ENCODE results near the gene CFAP100. TPM values are rescaled to one million over a fixed set of nuclear protein-coding genes. Genes with fewer than 3 reads are reported as not detected.

CFAP100 gene
- total RNA-seq, 1 donor from 2014 or later, result not detected

DNA sequence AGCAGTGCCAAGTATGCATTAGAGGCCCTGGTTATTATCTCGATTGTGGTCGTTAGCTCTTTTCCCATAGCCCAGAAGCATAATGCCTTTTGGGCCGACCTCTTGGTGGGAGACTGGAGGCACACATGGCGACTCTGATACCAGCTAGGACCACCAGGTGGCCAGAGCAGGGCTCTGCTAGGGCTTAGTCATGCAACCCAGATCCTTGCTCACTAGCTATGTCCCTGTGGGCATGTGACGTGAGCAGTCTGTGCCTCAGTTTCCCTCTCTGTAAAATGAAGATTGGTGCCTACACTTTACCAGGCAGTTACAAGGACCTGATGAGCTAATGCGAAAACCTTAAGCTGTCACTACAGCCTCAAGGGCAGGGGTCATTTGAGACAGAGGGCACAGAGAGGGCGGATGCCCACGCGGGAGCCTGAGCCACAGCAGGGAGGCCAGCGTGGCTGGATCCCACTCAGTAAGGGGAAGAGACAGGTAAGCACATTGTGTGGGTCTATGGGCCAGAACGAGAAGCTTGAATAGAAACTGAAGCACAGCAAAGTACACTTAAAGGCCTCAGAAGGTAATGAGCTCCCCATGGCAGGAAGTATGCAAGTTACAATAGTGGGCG, 46.3 kb upstream of the CFAP100 start:
- Histone ChIP-seq H3K27me3 (ENCODE audit: low read depth) (no peaks in the 10 kb centered on the region), H3K36me3 (peaks cover 19% of the 10 kb centered on the region), H3K27ac (replicated peaks) (peak overlapping the region; percentile 35), H3K4me1 (peaks cover 97% of the 10 kb centered on the region), H3K4me3 (no peak overlapping the region), H3K9me3 (replicated peaks) (no peaks in the 10 kb centered on the region)
- TF ChIP-seq, protein P1, sequence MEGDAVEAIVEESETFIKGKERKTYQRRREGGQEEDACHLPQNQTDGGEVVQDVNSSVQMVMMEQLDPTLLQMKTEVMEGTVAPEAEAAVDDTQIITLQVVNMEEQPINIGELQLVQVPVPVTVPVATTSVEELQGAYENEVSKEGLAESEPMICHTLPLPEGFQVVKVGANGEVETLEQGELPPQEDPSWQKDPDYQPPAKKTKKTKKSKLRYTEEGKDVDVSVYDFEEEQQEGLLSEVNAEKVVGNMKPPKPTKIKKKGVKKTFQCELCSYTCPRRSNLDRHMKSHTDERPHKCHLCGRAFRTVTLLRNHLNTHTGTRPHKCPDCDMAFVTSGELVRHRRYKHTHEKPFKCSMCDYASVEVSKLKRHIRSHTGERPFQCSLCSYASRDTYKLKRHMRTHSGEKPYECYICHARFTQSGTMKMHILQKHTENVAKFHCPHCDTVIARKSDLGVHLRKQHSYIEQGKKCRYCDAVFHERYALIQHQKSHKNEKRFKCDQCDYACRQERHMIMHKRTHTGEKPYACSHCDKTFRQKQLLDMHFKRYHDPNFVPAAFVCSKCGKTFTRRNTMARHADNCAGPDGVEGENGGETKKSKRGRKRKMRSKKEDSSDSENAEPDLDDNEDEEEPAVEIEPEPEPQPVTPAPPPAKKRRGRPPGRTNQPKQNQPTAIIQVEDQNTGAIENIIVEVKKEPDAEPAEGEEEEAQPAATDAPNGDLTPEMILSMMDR (IDR thresholded peaks at IDR 0.05; ENCODE audit: borderline replicate concordance), result no peak
- DNase-seq, result no peak
- intact Hi-C loops (cut with micrococcal nuclease), result no loop called here

DNA sequence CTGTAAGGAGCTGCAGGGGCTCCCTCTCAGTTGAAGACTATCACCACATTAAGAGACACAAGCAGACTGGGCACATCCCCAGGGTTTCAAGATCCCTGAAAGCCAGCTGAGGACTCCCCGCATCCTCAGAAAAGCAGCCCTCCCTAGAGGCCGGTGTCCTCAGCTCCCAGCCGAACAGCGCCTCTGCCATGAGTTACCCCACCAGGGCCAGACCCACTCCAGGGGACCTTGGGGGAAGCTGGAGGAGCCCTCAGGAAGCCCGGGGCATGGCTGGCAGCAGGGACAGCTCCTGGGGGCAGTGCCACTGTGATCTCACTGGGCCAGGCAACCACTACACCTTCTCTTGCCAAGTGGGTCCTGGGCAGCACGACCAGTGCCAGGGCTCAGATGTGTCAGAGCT, 45.6 kb upstream of the CFAP100 start:
- H3K9me3 ChIP-seq (replicated peaks), result no peaks in the 10 kb centered on the region
- H3K4me3 ChIP-seq, result no peak overlapping the region
- H3K4me1 ChIP-seq, result peaks cover 98% of the 10 kb centered on the region
- peak overlapping the region; percentile 35 for H3K27ac ChIP-seq (replicated peaks)
- DNase-seq, result no peak
- no peaks in the 10 kb centered on the region for H3K27me3 ChIP-seq (ENCODE audit: low read depth)
- H3K36me3 ChIP-seq, result peaks cover 19% of the 10 kb centered on the region
- intact Hi-C loops (cut with micrococcal nuclease), result no loop called here
- TF ChIP-seq, protein P1 (IDR thresholded peaks at IDR 0.05; ENCODE audit: borderline replicate concordance), result no peak

DNA sequence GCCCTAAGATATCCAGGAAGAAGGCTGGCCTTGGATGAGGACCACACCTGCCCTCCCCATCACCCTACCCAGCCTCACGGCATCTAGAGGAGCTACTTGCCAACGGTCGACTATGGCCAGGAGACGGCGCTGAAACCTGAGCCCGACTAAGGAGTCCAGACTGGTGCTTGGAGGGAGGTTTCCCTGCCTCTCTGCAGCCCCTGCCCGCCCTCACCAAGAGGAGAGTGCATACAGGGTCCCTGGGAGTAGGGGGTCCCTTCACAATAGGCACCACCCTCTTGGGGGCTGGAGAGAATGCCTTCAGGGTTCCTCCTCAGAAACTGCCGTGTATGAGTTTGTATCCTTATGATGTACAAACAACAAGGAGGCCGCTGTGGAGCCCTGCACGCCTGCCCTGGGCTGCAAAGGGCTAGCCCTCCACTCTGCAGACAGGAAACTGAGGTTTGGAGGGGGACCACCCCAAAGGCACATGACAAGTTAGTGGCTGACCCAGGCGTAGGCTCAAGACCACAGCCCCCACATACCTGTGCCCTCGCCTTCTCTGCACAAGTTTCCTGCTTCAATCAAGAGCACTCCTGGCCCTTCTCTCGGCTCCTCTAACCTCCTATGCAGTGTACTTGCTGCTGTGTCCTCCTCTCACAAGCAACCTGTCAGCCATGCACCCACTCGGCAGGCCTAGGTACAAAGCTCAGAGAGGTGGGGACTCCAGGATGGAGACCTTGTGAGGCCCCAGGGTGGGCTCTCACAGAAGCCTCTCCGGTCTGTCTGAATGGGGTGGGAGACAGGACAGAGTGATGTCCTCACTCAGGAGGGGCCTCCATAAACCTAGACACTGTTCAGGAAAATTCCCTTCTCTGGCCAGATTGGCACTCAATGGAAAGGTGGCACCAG, 44.9 kb upstream of the CFAP100 start:
- intact Hi-C loops (cut with micrococcal nuclease), result loop anchor here (10.0 kb wide), 1 partner anchor 85 kb away; no protein-coding TSS in a partner anchor
- TF ChIP-seq, protein P1 (IDR thresholded peaks at IDR 0.05; ENCODE audit: borderline replicate concordance), result no peak
- H3K9me3 ChIP-seq (replicated peaks), result no peaks in the 10 kb centered on the region
- peak overlapping the region; percentile 35 for H3K27ac ChIP-seq (replicated peaks)
- H3K27me3 ChIP-seq (ENCODE audit: low read depth), result no peaks in the 10 kb centered on the region
- H3K4me3 ChIP-seq, result no peak overlapping the region
- no peak for DNase-seq
- H3K4me1 ChIP-seq, result peaks cover 99% of the 10 kb centered on the region
- peaks cover 19% of the 10 kb centered on the region for H3K36me3 ChIP-seq

DNA sequence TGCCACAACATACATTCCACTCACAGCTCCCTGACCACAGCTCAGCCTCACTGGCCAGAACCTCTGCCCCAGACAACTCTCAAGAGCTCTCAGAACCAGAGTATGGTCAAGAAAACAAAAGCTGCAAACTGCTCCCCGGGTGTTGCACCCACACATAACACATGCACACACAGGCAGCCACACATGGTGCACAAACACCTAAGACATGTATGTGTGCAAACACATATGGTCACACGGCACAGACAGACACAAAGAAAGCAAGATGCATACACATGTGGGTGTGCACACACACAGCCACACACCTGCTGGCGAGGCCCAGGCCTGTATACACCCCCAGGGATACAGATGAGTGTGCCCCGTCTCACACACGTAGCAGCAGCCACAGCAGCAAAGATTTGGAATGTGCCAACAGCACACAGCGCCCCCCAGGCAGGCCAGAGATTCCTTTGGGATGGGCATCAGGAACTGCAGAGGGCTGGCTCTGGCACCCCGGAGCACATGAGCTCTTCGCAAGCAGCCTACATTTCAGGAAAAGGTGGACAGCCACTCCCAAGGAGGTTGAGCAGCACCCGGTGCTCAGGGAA, 44.1 kb upstream of the CFAP100 start:
- no peak for DNase-seq
- intact Hi-C loops (cut with micrococcal nuclease), result loop anchor here (10.0 kb wide), 1 partner anchor 86 kb away; no protein-coding TSS in a partner anchor
- Histone ChIP-seq H3K27ac (replicated peaks) (peak overlapping the region; percentile 7), H3K4me3 (no peak overlapping the region), H3K36me3 (peaks cover 19% of the 10 kb centered on the region), H3K4me1 (peaks cover 100% of the 10 kb centered on the region), H3K9me3 (replicated peaks) (no peaks in the 10 kb centered on the region), H3K27me3 (ENCODE audit: low read depth) (no peaks in the 10 kb centered on the region)
- TF ChIP-seq, protein P1 (IDR thresholded peaks at IDR 0.05; ENCODE audit: borderline replicate concordance), result no peak

DNA sequence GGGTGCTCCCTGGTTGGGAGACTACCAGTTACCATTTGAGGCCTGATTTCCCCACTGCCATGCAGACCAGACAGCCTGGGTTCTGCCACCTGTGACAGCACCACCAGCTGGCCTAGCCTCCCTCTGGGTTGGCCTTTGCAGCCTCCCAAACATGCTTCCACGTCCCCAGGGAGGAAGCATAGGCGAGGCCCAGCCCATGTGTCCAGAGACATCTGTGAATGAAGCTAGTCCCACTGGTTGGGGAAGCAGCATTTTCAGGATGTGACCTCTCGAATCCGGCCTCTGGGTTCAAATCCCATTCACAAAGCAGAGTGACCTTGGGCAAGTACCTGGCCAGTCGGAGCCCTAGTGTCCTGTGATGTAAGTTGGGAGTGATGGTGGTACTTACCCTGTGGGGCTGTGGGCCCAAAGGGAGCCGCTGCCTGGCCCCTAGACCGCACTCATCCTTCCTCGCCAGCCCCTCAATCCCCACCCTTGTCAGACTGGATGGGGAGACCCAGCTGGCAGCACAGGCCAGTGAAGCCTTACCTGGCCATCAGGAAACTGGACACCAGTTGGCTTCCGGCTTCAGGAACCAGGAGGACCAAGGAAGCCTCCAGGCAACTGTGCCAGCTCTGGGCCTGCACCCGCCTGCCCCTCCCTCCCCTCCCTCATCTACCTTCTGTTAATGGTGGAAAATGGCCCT, 43.5 kb upstream of the CFAP100 start:
- intact Hi-C loops (cut with micrococcal nuclease), result loop anchor here (10.0 kb wide), 1 partner anchor 86 kb away; no protein-coding TSS in a partner anchor
- Histone ChIP-seq H3K27ac (replicated peaks) (peak overlapping the region; percentile 7), H3K36me3 (peaks cover 19% of the 10 kb centered on the region), H3K9me3 (replicated peaks) (no peaks in the 10 kb centered on the region), H3K27me3 (ENCODE audit: low read depth) (no peaks in the 10 kb centered on the region), H3K4me3 (no peak overlapping the region), H3K4me1 (peaks cover 100% of the 10 kb centered on the region)
- TF ChIP-seq, protein P1 (IDR thresholded peaks at IDR 0.05; ENCODE audit: borderline replicate concordance), result no peak
- no peak for DNase-seq

All from left ventricle myocardium inferior (tissue), 1 donor.